Breast epithelium (tissue), 3 donors: ENCODE measurements around the gene RAP1B.

ENCODE experiments used
- CTCF ChIP-seq, 3 donors: fragments of 450-650 bp; IDR thresholded peaks; one replicate each; pipeline ENCODE4 v1.5.1; 2016 to 2017; ENCODE audit warnings: antibody characterized with exemption in 3 of 3, mild to moderate bottlenecking in 3 of 3, moderate library complexity in 3 of 3
- POLR2AphosphoS5 ChIP-seq, 3 donors: sonication (generic); formaldehyde crosslinking; IDR thresholded peaks; one replicate each; pipeline ENCODE4 v1.6.1; 2017; ENCODE audit warnings: antibody characterized with exemption in 3 of 3

GRCh38 chr12:68665016-68665569 lies 54.4 kb downstream of the RAP1B start:
- no peak for TF ChIP-seq CTCF (IDR thresholded peaks at IDR 0.05)
- no peak for TF ChIP-seq POLR2AphosphoS5 (IDR thresholded peaks at IDR 0.05)
